Neutrophil (primary cell): Measurements from ENCODE around the gene PTPN14.

ENCODE experiments used
- H3K27ac ChIP-seq: fragments of 200-600 bp; sonication (generic); 2 replicates; pipeline ENCODE4 v1.5.1; 2016; ENCODE audit warnings: mild to moderate bottlenecking, moderate library complexity
- H3K27me3 ChIP-seq: fragments of 200-600 bp; sonication (generic); 2 replicates; pipeline ENCODE4 v1.6.0; 2016; ENCODE audit warnings: mild to moderate bottlenecking
- H3K36me3 ChIP-seq: fragments of 200-600 bp; sonication (generic); 2 replicates; pipeline ENCODE4 v1.5.1; 2017
- H3K4me1 ChIP-seq, 2 experiments: fragments of 200-600 bp in 1 of 2; sonication (generic) in 1 of 2; 1 replicate in 1 of 2; 2 replicates in 1 of 2; pipeline versions ENCODE4 v1.5.1 to v1.6.1; 2013 to 2016; ENCODE audit warnings: low read depth in 1 of 2, low read length in 1 of 2, mild to moderate bottlenecking in 1 of 2, moderate library complexity in 1 of 2; ENCODE audit not compliant: control insufficient read depth in 1 of 2, insufficient read depth in 1 of 2
- H3K4me3 ChIP-seq, 2 experiments: fragments of 200-600 bp in 1 of 2; sonication (generic) in 1 of 2; 1 replicate in 1 of 2; 2 replicates in 1 of 2; pipeline ENCODE4 v1.5.1; 2013 to 2016; ENCODE audit warnings: low read depth in 1 of 2, low read length in 1 of 2, mild to moderate bottlenecking in 1 of 2, moderate library complexity in 1 of 2
- H3K9me3 ChIP-seq: fragments of 200-600 bp; sonication (generic); 2 replicates; pipeline ENCODE4 v1.5.1; 2016
- TF ChIP-seq, protein P1 (sequence below): fragments of 200-600 bp; sonication (generic); IDR thresholded peaks from 2 replicates; pipeline ENCODE4 v1.5.1; 2016; ENCODE audit warnings: antibody characterized with exemption

PTPN14 gene

GRCh38 chr1:214413315-214413714 lies 138.1 kb downstream of the PTPN14 start:
- Histone ChIP-seq H3K36me3 (no peaks in the 10 kb centered on the region), H3K27ac (no peak overlapping the region), H3K4me3 (no peak overlapping the region), H3K4me1 (no peaks in the 10 kb centered on the region), H3K9me3 (no peaks in the 10 kb centered on the region), H3K27me3 (no peaks in the 10 kb centered on the region)
- TF ChIP-seq, protein P1, sequence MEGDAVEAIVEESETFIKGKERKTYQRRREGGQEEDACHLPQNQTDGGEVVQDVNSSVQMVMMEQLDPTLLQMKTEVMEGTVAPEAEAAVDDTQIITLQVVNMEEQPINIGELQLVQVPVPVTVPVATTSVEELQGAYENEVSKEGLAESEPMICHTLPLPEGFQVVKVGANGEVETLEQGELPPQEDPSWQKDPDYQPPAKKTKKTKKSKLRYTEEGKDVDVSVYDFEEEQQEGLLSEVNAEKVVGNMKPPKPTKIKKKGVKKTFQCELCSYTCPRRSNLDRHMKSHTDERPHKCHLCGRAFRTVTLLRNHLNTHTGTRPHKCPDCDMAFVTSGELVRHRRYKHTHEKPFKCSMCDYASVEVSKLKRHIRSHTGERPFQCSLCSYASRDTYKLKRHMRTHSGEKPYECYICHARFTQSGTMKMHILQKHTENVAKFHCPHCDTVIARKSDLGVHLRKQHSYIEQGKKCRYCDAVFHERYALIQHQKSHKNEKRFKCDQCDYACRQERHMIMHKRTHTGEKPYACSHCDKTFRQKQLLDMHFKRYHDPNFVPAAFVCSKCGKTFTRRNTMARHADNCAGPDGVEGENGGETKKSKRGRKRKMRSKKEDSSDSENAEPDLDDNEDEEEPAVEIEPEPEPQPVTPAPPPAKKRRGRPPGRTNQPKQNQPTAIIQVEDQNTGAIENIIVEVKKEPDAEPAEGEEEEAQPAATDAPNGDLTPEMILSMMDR = no peak

- no peak overlapping the region for H3K27ac ChIP-seq
- H3K36me3 ChIP-seq = no peaks in the 10 kb centered on the region
- TF ChIP-seq, protein P1 = no peak
- no peaks in the 10 kb centered on the region for H3K4me1 ChIP-seq
- no peak overlapping the region for H3K4me3 ChIP-seq
- H3K9me3 ChIP-seq = no peaks in the 10 kb centered on the region
- no peaks in the 10 kb centered on the region for H3K27me3 ChIP-seq
Measured at GRCh38 chr1:214404571-214405213, 146.7 kb downstream of the PTPN14 start.

- TF ChIP-seq, protein P1 = no peak
- Histone ChIP-seq H3K4me3 (no peak overlapping the region), H3K27ac (no peak overlapping the region), H3K4me1 (no peaks in the 10 kb centered on the region), H3K36me3 (no peaks in the 10 kb centered on the region), H3K27me3 (no peaks in the 10 kb centered on the region), H3K9me3 (no peaks in the 10 kb centered on the region)
Measured at GRCh38 chr1:214404154-214404553, 147.2 kb downstream of the PTPN14 start.

DNA sequence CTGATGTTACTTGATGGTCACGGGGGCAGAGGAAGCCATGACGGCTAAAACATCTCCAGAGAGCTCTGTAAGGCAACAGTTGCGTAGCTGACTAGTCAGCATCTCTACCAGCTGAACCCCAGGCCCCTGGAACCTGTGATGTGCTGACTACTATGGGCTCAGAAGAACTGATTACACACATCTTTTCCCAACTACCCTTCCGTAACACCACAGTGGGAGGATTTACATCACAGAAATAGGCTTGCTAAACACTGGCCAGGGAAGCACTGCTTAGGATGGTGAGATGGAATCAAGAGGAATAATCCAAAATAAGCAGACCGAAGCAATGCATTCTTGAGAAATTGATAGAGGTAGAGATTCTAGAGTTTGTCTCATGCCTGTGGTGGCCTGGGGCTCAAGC lies 148.0 kb downstream of the PTPN14 start:
- Histone ChIP-seq H3K9me3 (no peaks in the 10 kb centered on the region), H3K4me3 (no peak overlapping the region), H3K4me1 (no peaks in the 10 kb centered on the region), H3K27me3 (no peaks in the 10 kb centered on the region), H3K27ac (no peak overlapping the region), H3K36me3 (no peaks in the 10 kb centered on the region)
- TF ChIP-seq, protein P1 = no peak

- H3K9me3 ChIP-seq = no peaks in the 10 kb centered on the region
- no peak overlapping the region for H3K4me3 ChIP-seq
- H3K4me1 ChIP-seq = no peaks in the 10 kb centered on the region
- no peak overlapping the region for H3K27ac ChIP-seq
- TF ChIP-seq, protein P1 = no peak
- no peaks in the 10 kb centered on the region for H3K36me3 ChIP-seq
- H3K27me3 ChIP-seq = no peaks in the 10 kb centered on the region
Measured at GRCh38 chr1:214402613-214403083, 148.8 kb downstream of the PTPN14 start.
